Fibroblast of lung (primary cell): ENCODE results near the gene TUT1. TPM values are rescaled to one million over a fixed set of nuclear protein-coding genes. Genes with fewer than 3 reads are reported as not detected.

Source experiments
- DNase-seq, 2 donors: peaks; one replicate each; pipeline versions ENCODE4 v3.0.0 to v3.0.0-alpha.2; 2010; ENCODE audit warnings: low read depth in 2 of 2
- H2AFZ ChIP-seq: 2 replicates; pipeline ENCODE4 v1.5.1; 2012; ENCODE audit warnings: low read length, control low read depth, inconsistent platforms
- H3K27ac ChIP-seq: 2 replicates; pipeline ENCODE4 v1.5.1; 2011; ENCODE audit warnings: low read length, control low read depth; ENCODE audit not compliant: insufficient read depth
- H3K27me3 ChIP-seq: 2 replicates; pipeline ENCODE4 v1.5.1; 2011; ENCODE audit warnings: mild to moderate bottlenecking, low read length; ENCODE audit not compliant: control insufficient read depth, insufficient read depth
- H3K36me3 ChIP-seq: 2 replicates; pipeline ENCODE4 v1.5.1; 2011; ENCODE audit warnings: low read length; ENCODE audit not compliant: control insufficient read depth, insufficient read depth
- H3K4me1 ChIP-seq: 2 replicates; pipeline ENCODE4 v1.5.1; 2011; ENCODE audit warnings: low read length; ENCODE audit not compliant: control insufficient read depth, insufficient read depth; ENCODE audit errors: extremely low read depth
- H3K4me2 ChIP-seq: 2 replicates; pipeline ENCODE4 v1.5.1; 2011; ENCODE audit warnings: low read length, control low read depth; ENCODE audit not compliant: insufficient read depth; ENCODE audit errors: extremely low read depth
- H3K4me3 ChIP-seq, 4 experiments: fragments of 200-600 bp in 1 of 4; sonication (generic) in 1 of 4; replicated peaks in 1 of 4; 2 replicates each; pipeline ENCODE4 v1.5.1; 2011 to 2016; ENCODE audit warnings: low read length in 4 of 4, low read depth in 3 of 4, mild to moderate bottlenecking in 3 of 4, control low read depth in 2 of 4, inconsistent platforms in 1 of 4, mixed read lengths in 1 of 4; ENCODE audit not compliant: insufficient read depth in 1 of 4; ENCODE audit errors: control extremely low read depth in 1 of 4
- H3K79me2 ChIP-seq: 2 replicates; pipeline ENCODE4 v1.5.1; 2012; ENCODE audit warnings: mild to moderate bottlenecking, low read length, inconsistent platforms; ENCODE audit not compliant: control insufficient read depth, insufficient read depth
- H3K9ac ChIP-seq: 2 replicates; pipeline ENCODE4 v1.5.1; 2011; ENCODE audit warnings: mild to moderate bottlenecking, low read length, control low read depth; ENCODE audit not compliant: insufficient read depth
- H3K9me3 ChIP-seq: 2 replicates; pipeline ENCODE4 v1.5.1; 2012; ENCODE audit warnings: low read depth, low read length; ENCODE audit not compliant: control insufficient read depth, insufficient read depth
- H4K20me1 ChIP-seq: 2 replicates; pipeline ENCODE4 v1.5.1; 2011; ENCODE audit warnings: low read length; ENCODE audit not compliant: control insufficient read depth, insufficient read depth; ENCODE audit errors: extremely low read depth
- EZH2 ChIP-seq: IDR thresholded peaks from 2 replicates; pipeline ENCODE4 v1.5.1; 2012; ENCODE audit warnings: low read length, control low read depth, mild to moderate bottlenecking; ENCODE audit errors: missing control alignments
- polyA plus RNA-seq, 2 donors: library from polyadenylated mRNA; depleted of rRNA in 1 of 2; stranded (reverse) in 1 of 2; unstranded in 1 of 2; fragments of >200 nt; gene quantifications; 2 replicates each; pipeline ENCODE4 v1.2.1, GENCODE V29; 2011 to 2012; ENCODE audit warnings: missing spikeins in 1 of 2
- total RNA-seq: library from RNA; depleted of rRNA; stranded (reverse); fragments of >200 nt; gene quantifications from 2 replicates; pipeline ENCODE4 v1.2.1, GENCODE V29; 2014
- TF ChIP-seq, protein P1 (sequence below), 2 donors: IDR thresholded peaks in 1 of 2; conservative IDR thresholded peaks in 1 of 2; 1 replicate in 1 of 2; 2 replicates in 1 of 2; pipeline ENCODE4 v1.5.1; 2011 to 2012; ENCODE audit warnings: low read length in 2 of 2, control low read depth in 1 of 2, inconsistent platforms in 1 of 2, low read depth in 1 of 2, mild to moderate bottlenecking in 1 of 2

Gene TUT1
- total and polyA plus RNA-seq, 2 donors (not counting 1 experiment from before 2014, with no cell fraction given), result 5.5 to 7.8 TPM

DNA sequence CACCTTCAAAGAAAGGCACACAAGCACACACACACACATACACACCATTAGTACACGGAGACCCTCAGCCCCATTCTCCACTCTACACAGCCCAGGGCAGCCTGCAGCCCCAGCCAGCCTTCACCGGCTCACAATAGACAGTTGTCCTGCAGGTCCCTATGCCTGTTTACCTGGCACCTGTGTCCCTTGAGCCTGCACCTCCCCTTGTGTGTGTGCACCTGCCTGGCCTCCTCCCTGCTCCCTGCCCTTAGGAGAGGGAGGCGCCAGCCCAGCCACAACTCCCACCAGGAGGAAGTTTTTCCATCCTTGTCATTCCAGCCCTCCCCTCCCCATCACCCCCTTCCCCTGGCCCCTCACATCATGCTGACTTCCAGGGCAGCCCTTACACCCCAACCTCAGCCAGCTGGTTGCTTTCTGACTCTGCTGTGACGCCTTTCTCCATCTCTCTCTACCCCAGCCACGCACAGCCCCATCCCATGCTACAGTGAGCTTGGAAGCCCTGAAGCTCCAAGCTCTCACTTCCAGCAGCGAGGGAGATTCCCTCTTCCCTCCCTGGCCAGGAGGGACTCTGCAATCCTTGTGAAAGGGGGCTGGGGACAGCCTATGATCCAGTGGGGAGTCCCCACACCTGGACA lies 49.1 kb downstream of the TUT1 start:
- H3K4me2 ChIP-seq, result peak overlapping the region; percentile 85
- peak overlapping the region; percentile 96 to 100 (median 98) for H3K4me3 ChIP-seq
- peaks cover 11% of the 10 kb centered on the region for H3K36me3 ChIP-seq
- peaks cover 35% of the 10 kb centered on the region for H3K4me1 ChIP-seq
- H3K9me3 ChIP-seq, result no peaks in the 10 kb centered on the region
- TF ChIP-seq, protein P1, sequence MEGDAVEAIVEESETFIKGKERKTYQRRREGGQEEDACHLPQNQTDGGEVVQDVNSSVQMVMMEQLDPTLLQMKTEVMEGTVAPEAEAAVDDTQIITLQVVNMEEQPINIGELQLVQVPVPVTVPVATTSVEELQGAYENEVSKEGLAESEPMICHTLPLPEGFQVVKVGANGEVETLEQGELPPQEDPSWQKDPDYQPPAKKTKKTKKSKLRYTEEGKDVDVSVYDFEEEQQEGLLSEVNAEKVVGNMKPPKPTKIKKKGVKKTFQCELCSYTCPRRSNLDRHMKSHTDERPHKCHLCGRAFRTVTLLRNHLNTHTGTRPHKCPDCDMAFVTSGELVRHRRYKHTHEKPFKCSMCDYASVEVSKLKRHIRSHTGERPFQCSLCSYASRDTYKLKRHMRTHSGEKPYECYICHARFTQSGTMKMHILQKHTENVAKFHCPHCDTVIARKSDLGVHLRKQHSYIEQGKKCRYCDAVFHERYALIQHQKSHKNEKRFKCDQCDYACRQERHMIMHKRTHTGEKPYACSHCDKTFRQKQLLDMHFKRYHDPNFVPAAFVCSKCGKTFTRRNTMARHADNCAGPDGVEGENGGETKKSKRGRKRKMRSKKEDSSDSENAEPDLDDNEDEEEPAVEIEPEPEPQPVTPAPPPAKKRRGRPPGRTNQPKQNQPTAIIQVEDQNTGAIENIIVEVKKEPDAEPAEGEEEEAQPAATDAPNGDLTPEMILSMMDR (conservative IDR thresholded peaks at IDR 0.05 in 1 of 2, IDR thresholded peaks at IDR 0.05 in 1 of 2; ENCODE audit: low read depth in 1 of 2, low read length in 2 of 2), result no peak
- no peak for TF ChIP-seq EZH2
- H2AFZ ChIP-seq, result no peak overlapping the region
- peak overlapping the region; percentile 60 for H3K9ac ChIP-seq
- peaks cover 96% of the 10 kb centered on the region for H3K79me2 ChIP-seq
- H3K27ac ChIP-seq, result peak overlapping the region; percentile 83
- peaks cover 23% of the 10 kb centered on the region for H4K20me1 ChIP-seq
- DNase-seq, result no peak
- H3K27me3 ChIP-seq, result no peaks in the 10 kb centered on the region

DNA sequence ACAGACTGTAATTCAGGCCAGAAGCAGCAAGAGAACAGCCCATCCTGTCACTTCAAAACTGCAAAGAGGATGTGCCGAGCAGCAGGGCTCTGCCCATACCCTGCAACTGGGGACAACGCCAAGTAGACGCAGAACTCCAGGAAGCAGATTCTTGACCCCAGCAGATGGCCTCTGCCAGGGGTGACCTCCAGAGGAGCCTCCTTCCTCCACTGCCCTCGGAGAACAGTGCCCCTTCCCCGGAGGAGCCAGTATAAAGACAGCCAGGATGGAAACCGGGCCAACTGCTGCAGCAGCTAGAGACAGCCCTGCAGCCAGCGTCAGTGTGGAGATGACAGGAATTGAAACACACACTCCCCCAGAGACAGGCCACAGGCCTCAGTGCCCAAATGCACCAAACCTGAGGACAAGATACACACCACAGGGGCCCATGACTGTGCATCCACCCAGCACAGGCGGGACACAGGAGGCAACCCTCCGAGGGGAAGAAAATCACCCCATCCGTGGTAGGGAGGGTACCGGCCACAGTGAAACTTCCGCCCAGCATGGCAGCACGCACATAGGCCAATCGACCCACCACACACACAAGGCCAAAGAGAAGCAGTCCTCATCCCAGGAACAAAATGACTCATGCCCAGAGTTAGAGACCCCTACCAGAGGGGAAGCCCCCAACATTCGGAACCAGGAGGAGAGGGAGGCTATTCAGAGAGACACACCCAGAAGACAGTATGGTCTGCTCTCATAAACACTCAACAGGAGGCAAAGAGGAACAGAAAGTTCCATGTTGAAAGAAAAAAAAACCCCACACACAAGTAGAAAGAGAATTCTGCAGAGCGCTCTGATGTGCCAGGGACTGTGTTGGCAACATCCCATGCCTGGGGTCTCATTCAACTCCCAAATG lies 50.3 kb downstream of the TUT1 start:
- Histone ChIP-seq H3K4me1 (peaks cover 36% of the 10 kb centered on the region), H3K36me3 (peaks cover 12% of the 10 kb centered on the region), H4K20me1 (peaks cover 23% of the 10 kb centered on the region), H3K9ac (no peak overlapping the region), H3K27me3 (no peaks in the 10 kb centered on the region), H3K4me3 (peak overlapping the region; percentile 96 to 100 (median 98)), H3K27ac (peak overlapping the region; percentile 77), H3K4me2 (peak overlapping the region; percentile 85), H3K9me3 (no peaks in the 10 kb centered on the region), H2AFZ (no peak overlapping the region), H3K79me2 (peaks cover 98% of the 10 kb centered on the region)
- no peak for DNase-seq
- TF ChIP-seq EZH2, result no peak
- TF ChIP-seq, protein P1 (conservative IDR thresholded peaks at IDR 0.05 in 1 of 2, IDR thresholded peaks at IDR 0.05 in 1 of 2; ENCODE audit: low read depth in 1 of 2, low read length in 2 of 2), result no peak

DNA sequence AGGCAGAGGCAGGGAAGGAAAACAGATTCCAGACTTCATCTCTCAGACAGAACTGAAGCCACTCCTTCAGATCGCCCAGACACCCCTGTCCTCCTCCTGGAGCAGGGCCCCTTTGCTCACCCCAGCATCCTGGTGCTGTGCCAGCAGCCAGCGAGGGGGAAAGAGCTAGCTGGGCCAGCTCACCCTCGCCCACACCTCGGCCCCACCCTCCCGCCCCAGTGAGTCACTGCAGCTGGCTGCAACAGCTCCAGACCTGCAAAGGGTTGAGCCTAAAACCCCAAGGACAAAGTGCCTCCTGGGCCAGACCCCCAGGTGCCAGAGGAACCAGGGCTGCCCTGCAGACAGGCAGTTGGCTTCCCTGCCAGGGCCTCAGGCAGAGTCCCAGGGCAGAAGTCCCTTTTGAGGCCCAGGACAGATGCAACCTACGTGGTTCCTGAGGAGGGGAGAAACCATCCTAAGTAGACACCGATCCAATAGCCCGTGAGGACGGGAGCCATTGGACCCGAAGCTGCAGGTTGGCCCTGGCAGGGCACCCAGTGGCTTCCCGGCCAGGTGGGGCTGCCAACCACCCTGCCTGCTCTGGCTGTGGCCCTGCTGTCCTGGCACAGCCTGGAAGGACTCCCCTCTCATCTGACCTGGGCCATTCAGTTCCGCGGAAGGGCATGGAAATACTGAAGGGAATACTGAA lies 51.9 kb downstream of the TUT1 start:
- Histone ChIP-seq H3K79me2 (peaks cover 98% of the 10 kb centered on the region), H3K9ac (no peak overlapping the region), H3K4me3 (peak overlapping the region; percentile 29 to 98 (median 36)), H2AFZ (no peak overlapping the region), H3K9me3 (no peaks in the 10 kb centered on the region), H3K4me1 (peaks cover 37% of the 10 kb centered on the region), H3K27ac (peak overlapping the region; percentile 77), H4K20me1 (peaks cover 23% of the 10 kb centered on the region), H3K36me3 (peaks cover 20% of the 10 kb centered on the region), H3K4me2 (peak overlapping the region; percentile 93), H3K27me3 (no peaks in the 10 kb centered on the region)
- DNase-seq, result peak; percentile 91 to 95
- TF ChIP-seq, protein P1 (conservative IDR thresholded peaks at IDR 0.05 in 1 of 2, IDR thresholded peaks at IDR 0.05 in 1 of 2; ENCODE audit: low read depth in 1 of 2, low read length in 2 of 2), result no peak
- no peak for TF ChIP-seq EZH2
